Right lung (tissue), 5 donors: ENCODE measurements around the gene TRPC6. TPM values are rescaled to one million over a fixed set of nuclear protein-coding genes. Genes with fewer than 3 reads are reported as not detected.
"Not testable (repeated sequence)": the region's sequence is repeated elsewhere in the genome, so short reads cannot be mapped to it uniquely, and the experiment has no call there.

Experiments used
- DNase-seq, 2 donors: peaks; one replicate each; pipeline ENCODE4 v3.0.0-alpha.2; 2013
- polyA plus RNA-seq, 5 donors: library from polyadenylated mRNA; unstranded; fragments of 120-200 nt; gene quantifications; one replicate each; pipeline versions ENCODE4 v1.2.1 to v1.2.3, GENCODE V29; 2013; ENCODE audit warnings: inconsistent platforms in 1 of 5, low replicate concordance in 1 of 5; ENCODE audit not compliant: insufficient read length in 5 of 5, insufficient read depth in 1 of 5

The TRPC6 gene
- polyA plus RNA-seq, 5 donors: 29.3 to 51.3 (median 44.5) TPM

- DNase-seq: no peak
Observed at GRCh38 chr11:101458161-101458560, 125.6 kb downstream of the TRPC6 start.

- DNase-seq: no peak
Observed at GRCh38 chr11:101456812-101457211, 127.0 kb downstream of the TRPC6 start.

GRCh38 chr11:101453682-101454081, 130.1 kb downstream of the TRPC6 start:
- no peak for DNase-seq

DNA sequence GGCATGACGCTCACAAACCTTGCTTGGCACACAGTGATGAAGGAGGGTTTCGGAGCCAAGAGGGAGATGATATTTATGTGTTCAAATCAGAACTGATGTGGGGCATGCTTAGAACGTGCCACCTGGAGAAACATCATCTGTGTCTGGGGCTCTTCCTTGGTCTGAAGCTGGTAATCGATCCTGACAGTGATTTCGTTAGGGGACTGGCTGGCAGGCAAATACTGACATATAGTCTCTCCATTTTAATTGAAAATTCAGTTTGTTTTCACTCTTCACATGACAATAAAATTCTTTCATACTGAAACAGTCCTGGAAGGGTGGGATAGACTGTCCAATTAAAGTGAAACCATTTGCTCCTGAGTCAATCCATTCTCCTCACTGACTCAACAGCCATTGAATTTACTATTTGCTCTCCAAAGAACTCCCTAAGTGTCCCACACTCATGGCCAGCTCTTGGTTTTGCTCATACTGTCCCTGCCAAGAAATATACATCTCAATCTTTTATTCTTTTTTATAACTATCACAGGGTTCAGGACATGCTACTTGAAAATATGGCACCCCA, 134.8 kb downstream of the TRPC6 start:
- no peak for DNase-seq

DNA sequence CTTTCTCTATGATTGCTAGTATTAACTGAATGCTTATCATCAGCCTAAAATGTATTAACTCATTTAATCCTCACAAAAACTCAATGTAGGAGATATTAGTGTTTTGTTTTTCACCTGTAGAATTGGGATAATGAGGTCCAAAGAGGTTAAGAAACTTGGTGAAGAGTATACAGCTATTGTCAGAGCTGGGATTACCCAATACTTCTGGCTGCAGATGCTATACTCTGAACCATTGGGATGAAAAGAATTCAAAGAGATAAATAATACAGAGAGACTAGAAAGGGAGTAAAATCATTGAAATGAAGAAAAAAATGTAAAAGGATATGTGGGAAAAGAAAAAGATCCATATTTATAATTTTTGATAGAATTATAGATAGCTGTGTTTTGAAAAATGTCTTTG, 137.1 kb downstream of the TRPC6 start:
- no peak for DNase-seq

DNA sequence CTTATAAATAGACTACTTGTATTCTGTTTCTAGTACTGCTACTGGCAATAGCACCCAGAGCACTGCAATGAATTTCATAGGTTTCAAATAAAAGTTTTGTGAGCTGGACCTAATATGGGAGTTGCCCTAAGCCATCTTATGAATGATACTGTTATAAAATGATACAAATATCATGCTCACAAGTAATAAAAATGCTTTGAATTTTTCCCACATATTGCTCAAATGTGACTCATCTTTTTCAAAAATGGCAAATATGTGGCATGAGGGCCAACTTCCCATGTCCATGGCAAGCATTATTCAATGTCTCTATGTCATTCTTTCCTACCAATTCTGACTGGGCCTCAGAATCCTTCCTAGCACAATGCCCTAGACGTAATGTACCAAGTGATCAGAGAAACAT, 137.6 kb downstream of the TRPC6 start:
- DNase-seq: no peak

DNA sequence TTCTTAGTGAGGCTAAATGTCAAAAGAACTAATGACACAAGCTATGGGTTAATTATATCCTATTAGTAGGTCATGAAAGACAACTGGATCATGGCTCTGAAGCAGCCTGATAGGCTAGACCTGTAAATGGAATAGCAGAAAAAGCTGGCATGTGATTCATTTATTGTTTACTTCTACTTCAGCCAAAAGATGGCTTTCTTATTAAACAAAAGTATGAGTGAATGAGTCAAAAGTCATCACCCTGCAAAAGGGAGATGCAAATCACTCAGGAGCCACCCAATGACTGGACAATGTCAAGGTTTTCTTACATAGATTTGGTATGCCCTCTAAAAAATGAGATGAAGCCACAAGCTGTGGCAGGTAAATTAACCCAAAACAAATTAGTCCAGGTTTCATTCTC, 138.0 kb downstream of the TRPC6 start:
- no peak for DNase-seq

GRCh38 chr11:101444851-101445250, 139.0 kb downstream of the TRPC6 start:
- no peak for DNase-seq

- DNase-seq: peak; percentile 56 to 59
Observed at GRCh38 chr11:101444164-101444563, 139.6 kb downstream of the TRPC6 start.

DNA sequence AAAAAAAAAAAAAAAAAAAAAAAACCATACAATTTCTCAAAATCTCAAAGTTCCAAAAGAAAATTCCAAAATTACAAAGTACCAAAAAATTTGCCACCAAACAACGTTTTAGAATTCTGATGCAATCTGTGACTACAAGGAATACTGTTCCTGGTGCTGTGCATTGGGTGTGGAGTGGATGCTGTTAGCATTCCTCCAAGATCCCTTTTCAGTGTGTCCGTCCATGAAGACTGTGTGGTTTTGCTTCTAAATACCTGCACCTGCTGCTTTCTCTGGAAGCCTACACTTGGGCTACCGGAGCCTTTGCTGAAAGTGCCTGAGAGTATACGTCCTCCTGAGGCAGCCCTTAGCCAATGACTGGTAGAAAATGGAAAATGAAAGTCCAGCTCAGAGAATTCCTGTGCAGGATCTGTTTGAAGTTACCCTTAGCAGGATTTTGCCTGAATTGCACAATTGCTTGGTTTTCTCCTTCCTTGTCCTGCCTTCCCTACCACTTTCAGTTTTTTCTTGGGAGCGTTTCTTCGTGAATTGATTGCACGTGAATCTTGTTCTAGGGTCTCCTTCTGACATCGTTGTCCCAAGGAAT, 140.8 kb downstream of the TRPC6 start:
- DNase-seq: no peak

GRCh38 chr11:101442171-101442570, 141.6 kb downstream of the TRPC6 start:
- DNase-seq: no peak

- no peak for DNase-seq
Observed at GRCh38 chr11:101441747-101442146, 142.1 kb downstream of the TRPC6 start.

- DNase-seq: no peak
Observed at GRCh38 chr11:101439488-101439887, 144.3 kb downstream of the TRPC6 start.

- not testable (repeated sequence) for DNase-seq
Observed at GRCh38 chr11:101438708-101439107, 145.1 kb downstream of the TRPC6 start.

DNA sequence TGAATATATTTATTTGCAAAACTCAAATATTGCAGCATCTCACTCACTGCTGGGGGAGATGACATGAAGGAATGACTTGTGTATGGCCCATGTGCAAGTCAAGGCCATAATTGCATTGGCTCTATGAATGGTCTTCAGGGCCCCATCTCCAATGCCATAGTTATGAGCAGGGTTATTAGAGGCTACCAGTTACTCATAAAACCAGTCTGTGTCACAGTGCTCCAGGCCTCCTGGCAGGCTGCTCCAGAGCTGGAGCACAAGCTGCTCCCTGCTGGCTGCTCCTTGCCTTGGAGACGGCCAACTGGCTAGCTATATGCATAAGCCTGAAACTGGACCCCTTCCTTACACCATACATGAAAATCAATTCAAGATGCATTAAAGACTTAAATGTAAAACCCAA, 145.7 kb downstream of the TRPC6 start:
- no peak for DNase-seq

DNA sequence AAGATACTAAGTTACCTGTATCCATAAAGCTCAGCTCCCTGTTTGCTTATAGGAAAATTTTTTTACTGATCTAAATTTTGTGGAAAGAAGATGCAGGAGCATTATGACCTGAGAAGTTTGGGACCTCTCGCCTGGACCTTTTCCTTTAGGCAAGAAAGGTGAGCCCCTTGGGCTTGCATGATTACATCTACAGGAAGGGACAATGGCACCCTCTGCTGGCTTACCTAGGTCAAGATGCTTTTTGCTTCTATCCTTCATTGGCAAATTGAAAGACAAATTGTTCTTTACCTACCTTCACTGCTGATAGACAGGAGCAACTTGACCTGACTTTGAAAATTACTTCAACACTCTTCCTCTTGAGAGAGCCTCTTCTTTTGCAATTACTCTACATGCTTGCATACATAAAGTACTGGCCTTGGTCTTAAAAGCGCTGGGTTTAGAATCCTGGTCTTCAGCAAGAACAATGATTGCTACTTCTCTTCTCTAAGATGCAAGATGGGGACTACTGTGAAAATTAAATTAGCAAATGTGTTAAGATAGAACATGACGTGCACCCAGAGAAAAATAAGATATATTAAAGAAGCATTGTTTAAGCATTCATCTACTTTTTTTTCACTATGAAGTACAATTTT, 147.2 kb downstream of the TRPC6 start:
- DNase-seq: no peak

- DNase-seq: no peak
Observed at GRCh38 chr11:101435408-101435973, 148.3 kb downstream of the TRPC6 start.

GRCh38 chr11:101434026-101434643, 149.7 kb downstream of the TRPC6 start:
- DNase-seq: no peak

GRCh38 chr11:101433151-101433550, 150.7 kb downstream of the TRPC6 start:
- DNase-seq: no peak

GRCh38 chr11:101429703-101430540, 153.9 kb downstream of the TRPC6 start:
- DNase-seq: peak in 1 of 2 donors; percentile 53

DNA sequence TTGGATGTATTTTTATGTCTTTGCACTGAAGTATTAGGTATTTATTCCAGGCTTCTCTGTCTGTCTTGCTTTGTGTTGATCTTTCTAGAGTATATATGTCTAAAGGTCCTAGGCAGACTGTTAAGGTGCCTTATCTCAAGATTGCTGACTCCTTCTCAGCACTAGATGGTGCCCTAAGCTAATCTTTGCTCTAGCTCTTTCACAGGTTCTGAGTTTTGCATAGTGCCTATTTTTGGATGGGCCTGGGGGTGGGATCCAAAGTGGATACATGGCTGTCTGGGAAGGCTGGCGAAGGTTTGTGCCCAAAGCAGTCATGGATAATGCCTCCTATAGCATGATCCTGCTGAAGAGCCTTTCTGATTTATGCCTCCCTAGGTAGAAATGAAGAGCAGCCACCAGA, 154.9 kb downstream of the TRPC6 start:
- no peak for DNase-seq

DNA sequence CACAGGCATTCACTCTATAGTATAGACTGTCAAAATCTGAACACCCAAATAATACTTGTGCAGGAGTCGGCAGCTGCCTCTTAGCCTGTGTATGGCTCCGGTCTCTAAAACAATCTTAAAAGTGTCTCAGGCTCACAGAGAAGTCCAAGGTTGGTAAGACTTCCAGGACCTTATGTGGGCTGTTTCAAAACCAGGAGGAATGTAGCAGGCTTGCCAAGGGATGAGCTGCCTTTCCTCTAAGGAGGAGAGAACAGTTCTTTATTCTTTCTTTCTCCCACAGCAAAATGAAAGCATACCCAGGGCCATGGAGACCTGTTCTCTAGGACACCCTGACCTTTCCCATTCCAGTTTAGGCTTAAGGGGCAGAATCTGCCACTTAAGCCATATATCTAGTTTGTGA, 176.5 kb downstream of the TRPC6 start:
- no peak for DNase-seq
